Measurements from ENCODE around the gene EXD3.
"Not testable (repeated sequence)": the region's sequence is repeated elsewhere in the genome, so short reads cannot be mapped to it uniquely, and the experiment has no call there.

The EXD3 gene

GRCh38 chr9:137365056-137365455 lies 57.9 kb downstream of the EXD3 start:
- DNase-seq, result peak; percentile 47 to 80

- no peak for DNase-seq
Observed at GRCh38 chr9:137359850-137360249, 63.1 kb downstream of the EXD3 start.

GRCh38 chr9:137358126-137358525 lies 64.8 kb downstream of the EXD3 start:
- DNase-seq, result no peak

GRCh38 chr9:137357166-137357565 lies 65.8 kb downstream of the EXD3 start:
- DNase-seq, result no peak

GRCh38 chr9:137355761-137356365 lies 67.1 kb downstream of the EXD3 start:
- DNase-seq, result no peak

- no peak for DNase-seq
Observed at GRCh38 chr9:137354845-137355760, 67.9 kb downstream of the EXD3 start.

GRCh38 chr9:137354153-137354844 lies 68.7 kb downstream of the EXD3 start:
- no peak for DNase-seq

GRCh38 chr9:137353223-137354152 lies 69.5 kb downstream of the EXD3 start:
- no peak for DNase-seq

- DNase-seq, result no peak
Observed at GRCh38 chr9:137352511-137353222, 70.3 kb downstream of the EXD3 start.

GRCh38 chr9:137351781-137352501 lies 71.0 kb downstream of the EXD3 start:
- no peak for DNase-seq

GRCh38 chr9:137350696-137351584 lies 72.0 kb downstream of the EXD3 start:
- DNase-seq, result no peak

- DNase-seq, result no peak
Observed at GRCh38 chr9:137349471-137350033, 73.4 kb downstream of the EXD3 start.

GRCh38 chr9:137348769-137349470 lies 74.0 kb downstream of the EXD3 start:
- DNase-seq, result no peak

- no peak for DNase-seq
Observed at GRCh38 chr9:137347928-137348327, 75.0 kb downstream of the EXD3 start.

GRCh38 chr9:137342482-137342881 lies 80.5 kb downstream of the EXD3 start:
- DNase-seq, result no peak

GRCh38 chr9:137341227-137341626 lies 81.7 kb downstream of the EXD3 start:
- no peak for DNase-seq

GRCh38 chr9:137339908-137340462 lies 83.0 kb downstream of the EXD3 start:
- DNase-seq, result not testable (repeated sequence)
